ENCODE data around the gene NKRF. TPM values are rescaled to one million over a fixed set of nuclear protein-coding genes. Genes with fewer than 3 reads are reported as not detected.
A peak's percentile ranks its signal among the peaks of the same experiment; 100 is the strongest.

The NKRF gene
- total and polyA plus RNA-seq, 9 of the 15 experiments (the other 6 are each of a cell fraction or from before 2014, with no cell fraction given) = 8.9 to 31.9 (median 19.0) TPM

- no peak for FAIRE-seq
These were observed 35.8 kb downstream of the NKRF start for GRCh38 chrX:119570351-119570835.

DNA sequence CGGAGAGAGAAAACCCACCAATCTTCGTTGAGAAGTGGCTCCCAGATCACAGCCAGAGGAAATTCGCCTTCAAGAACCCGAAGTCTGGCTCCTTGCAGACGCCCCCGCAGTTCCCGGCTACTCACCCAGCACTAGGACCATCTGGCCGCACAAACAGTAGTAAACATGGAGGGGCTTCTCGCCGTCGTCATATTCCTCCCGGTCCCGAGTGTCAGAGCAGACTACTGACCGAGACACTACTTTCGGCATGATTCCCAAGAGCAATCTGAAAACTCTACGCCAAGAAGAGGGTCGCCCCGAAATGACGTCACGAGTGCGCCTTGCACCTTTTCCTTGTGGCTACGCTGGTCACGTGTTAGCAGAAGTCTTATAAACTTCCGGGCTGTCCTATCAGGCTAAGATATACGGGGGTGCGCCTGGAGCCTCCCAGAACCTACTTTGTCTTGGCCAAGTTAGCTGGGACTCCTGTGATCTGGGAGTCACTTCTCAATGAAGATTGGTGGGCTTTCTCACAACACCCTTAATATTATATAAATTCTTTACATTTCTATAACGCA lies 41.0 kb downstream of the NKRF start, which contains the start of gene STEEP1:
STEEP1 (minus strand) TSS at position 303 of the 557 bp plus-strand sequence; CDS start at position 249, 54 bp downstream.
- under 1% methylated on average over 26 of the region's 27 CpGs for WGBS (ENCODE audit: insufficient coverage, low coverage, missing lambda C conversion rate)
- TF ChIP-seq HCFC1 (IDR thresholded peaks at IDR 0.05; ENCODE audit: low read depth, low read length) = peak; percentile 78
- TF ChIP-seq ATF3 (IDR thresholded peaks at IDR 0.05) = peak; percentile 95
- no peak; the same call in 1 of the 2 replicates for TF ChIP-seq ATF3 (CRISPR knock-in tag; conservative IDR thresholded peaks at IDR 0.05)
- TF ChIP-seq, protein P1, sequence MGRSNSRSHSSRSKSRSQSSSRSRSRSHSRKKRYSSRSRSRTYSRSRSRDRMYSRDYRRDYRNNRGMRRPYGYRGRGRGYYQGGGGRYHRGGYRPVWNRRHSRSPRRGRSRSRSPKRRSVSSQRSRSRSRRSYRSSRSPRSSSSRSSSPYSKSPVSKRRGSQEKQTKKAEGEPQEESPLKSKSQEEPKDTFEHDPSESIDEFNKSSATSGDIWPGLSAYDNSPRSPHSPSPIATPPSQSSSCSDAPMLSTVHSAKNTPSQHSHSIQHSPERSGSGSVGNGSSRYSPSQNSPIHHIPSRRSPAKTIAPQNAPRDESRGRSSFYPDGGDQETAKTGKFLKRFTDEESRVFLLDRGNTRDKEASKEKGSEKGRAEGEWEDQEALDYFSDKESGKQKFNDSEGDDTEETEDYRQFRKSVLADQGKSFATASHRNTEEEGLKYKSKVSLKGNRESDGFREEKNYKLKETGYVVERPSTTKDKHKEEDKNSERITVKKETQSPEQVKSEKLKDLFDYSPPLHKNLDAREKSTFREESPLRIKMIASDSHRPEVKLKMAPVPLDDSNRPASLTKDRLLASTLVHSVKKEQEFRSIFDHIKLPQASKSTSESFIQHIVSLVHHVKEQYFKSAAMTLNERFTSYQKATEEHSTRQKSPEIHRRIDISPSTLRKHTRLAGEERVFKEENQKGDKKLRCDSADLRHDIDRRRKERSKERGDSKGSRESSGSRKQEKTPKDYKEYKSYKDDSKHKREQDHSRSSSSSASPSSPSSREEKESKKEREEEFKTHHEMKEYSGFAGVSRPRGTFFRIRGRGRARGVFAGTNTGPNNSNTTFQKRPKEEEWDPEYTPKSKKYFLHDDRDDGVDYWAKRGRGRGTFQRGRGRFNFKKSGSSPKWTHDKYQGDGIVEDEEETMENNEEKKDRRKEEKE (IDR thresholded peaks at IDR 0.05; ENCODE audit: borderline replicate concordance in 1 of 2, control insufficient read depth in 1 of 2, low read depth in 2 of 2, low read length in 1 of 2) = peak in 1 of 2 experiments; percentile 68; a peak in 1 of 4 replicates
- TF ChIP-seq RNF2 (IDR thresholded peaks at IDR 0.05) = peak; percentile 65
- TF ChIP-seq IFI16 (CRISPR knock-in tag; IDR thresholded peaks at IDR 0.05) = no peak
- TF ChIP-seq KDM4B (IDR thresholded peaks at IDR 0.05; ENCODE audit: borderline replicate concordance in 2 of 2, low read depth in 1 of 2) = 0 out of 4 replicates have a peak, but pooled peaks of 1 of the 2 experiments have one; percentile 24
- TF ChIP-seq ILK (tag; IDR thresholded peaks at IDR 0.05; ENCODE audit: borderline replicate concordance, low read depth) = no peak
- TF ChIP-seq POLR2AphosphoS5 (IDR thresholded peaks at IDR 0.05; ENCODE audit: control insufficient read depth, insufficient read depth, low read depth, low read length) = peak; percentile 81

More at GRCh38 chrX:119570351-119570835, 35.8 kb downstream of the NKRF start:
- no TSS peak for BruUV-seq (replicated peaks)
- H3K4me1 ChIP-seq (replicated peaks in 1 of 2; ENCODE audit: control insufficient read depth in 2 of 2, insufficient read depth in 2 of 2, low read length in 2 of 2) = peaks cover 6 to 8% of the 10 kb centered on the region in 2 experiments; a peak in 4 of 5 replicates
- no peak for ATAC-seq
- CTCF ChIA-PET (ENCODE audit: low intra/inter-chr PET ratio) = no interaction called here
- no peak overlapping the region for H3K9ac ChIP-seq (ENCODE audit: insufficient read depth in 1 of 2, low read depth in 2 of 2, low read length in 2 of 2)
- in situ Hi-C loops (cut with MboI) (no loop called here), intact Hi-C loops (cut with micrococcal nuclease) (no loop called here)
- DNase-seq (ENCODE audit: extremely low read depth in 1 of 4, low spot score in 3 of 4) = no peak
- no peak overlapping the region for H3K4me2 ChIP-seq (ENCODE audit: insufficient read depth, low read length)
- H3K27me3 ChIP-seq (ENCODE audit: control insufficient read depth in 2 of 2, insufficient read depth in 2 of 2, low read length in 2 of 2) = no peaks in the 10 kb centered on the region
- H3K9me3 ChIP-seq (replicated peaks; ENCODE audit: control insufficient read depth, insufficient read depth, low read depth, low read length) = no peaks in the 10 kb centered on the region
- H4K20me1 ChIP-seq (replicated peaks; ENCODE audit: control insufficient read depth, insufficient read depth, low read length) = no peaks in the 10 kb centered on the region
- H3K27ac ChIP-seq (ENCODE audit: extremely low read depth, low read depth, low read length) = no peak overlapping the region
- TF ChIP-seq RFX1 (IDR thresholded peaks at IDR 0.05) = peak; percentile 13; the same call in 1 of the 2 replicates
- no peak for TF ChIP-seq ZBTB7A (IDR thresholded peaks at IDR 0.05; ENCODE audit: borderline replicate concordance, control insufficient read depth, low read depth, low read length)
- POLR2A ChIA-PET = no interaction called here
- WGBS (ENCODE audit: insufficient coverage, low coverage, missing lambda C conversion rate) = 70% methylated on average over 6 of the region's 6 CpGs
- no peaks in the 10 kb centered on the region for H3K36me3 ChIP-seq (ENCODE audit: control insufficient read depth, insufficient read depth, low read length)
- H3K79me2 ChIP-seq (ENCODE audit: control insufficient read depth, insufficient read depth, low read length) = peaks cover 8% of the 10 kb centered on the region
- no peaks in the 10 kb centered on the region for H3K9me1 ChIP-seq (ENCODE audit: control insufficient read depth, insufficient read depth, low read length)
- no peak overlapping the region for H3K4me3 ChIP-seq
- 0 out of 2 replicates have a peak overlapping the region, but pooled peaks have one; percentile 4 for H2AFZ ChIP-seq (ENCODE audit: low read depth, low read length)

More for the DNA sequence above, 41.0 kb downstream of the NKRF start, which contains the start of gene STEEP1:
- H3K9ac ChIP-seq (ENCODE audit: insufficient read depth in 1 of 2, low read depth in 2 of 2, low read length in 2 of 2) = peak within 1 kb of the TSS; percentile 91 to 92
- DNase-seq (ENCODE audit: extremely low read depth in 1 of 4, low spot score in 3 of 4) = peak; percentile 86 to 96 (median 89)
- FAIRE-seq = peak; percentile 100
- no peaks in the 10 kb centered on the region for H4K20me1 ChIP-seq (replicated peaks; ENCODE audit: control insufficient read depth, insufficient read depth, low read length)
- POLR2A ChIA-PET = interaction anchor here (0.6 to 1.0 kb wide), 3 partner anchors 9 to 45 kb away, joined by 3 to 7 read pairs (median 3); partner anchors contain the start of gene UBE2A
- CTCF ChIA-PET (ENCODE audit: low intra/inter-chr PET ratio) = no interaction called here
- H3K79me2 ChIP-seq (ENCODE audit: control insufficient read depth, insufficient read depth, low read length) = peaks cover 14% of the 10 kb centered on the region
- no TSS peak for BruUV-seq (replicated peaks)
- in situ Hi-C loops (cut with MboI) = no loop called here
- H3K9me3 ChIP-seq (replicated peaks; ENCODE audit: control insufficient read depth, insufficient read depth, low read depth, low read length) = no peaks in the 10 kb centered on the region
- H3K4me3 ChIP-seq = peak within 1 kb of the TSS; percentile 90
- peaks cover 0 to 3% of the 10 kb centered on the region in 2 experiments; a peak in 2 of 5 replicates for H3K4me1 ChIP-seq (replicated peaks in 1 of 2; ENCODE audit: control insufficient read depth in 2 of 2, insufficient read depth in 2 of 2, low read length in 2 of 2)
- ATAC-seq = peak; percentile 100
- peak within 1 kb of the TSS; percentile 89 for H2AFZ ChIP-seq (ENCODE audit: low read depth, low read length)
- peaks cover 6% of the 10 kb centered on the region; the same call in 1 of the 3 replicates for H3K36me3 ChIP-seq (ENCODE audit: control insufficient read depth, insufficient read depth, low read length)
- H3K9me1 ChIP-seq (ENCODE audit: control insufficient read depth, insufficient read depth, low read length) = no peaks in the 10 kb centered on the region
- intact Hi-C loops (cut with micrococcal nuclease) = no loop called here
- H3K27me3 ChIP-seq (ENCODE audit: control insufficient read depth in 2 of 2, insufficient read depth in 2 of 2, low read length in 2 of 2) = no peaks in the 10 kb centered on the region
- peak within 1 kb of the TSS; percentile 88 for H3K4me2 ChIP-seq (ENCODE audit: insufficient read depth, low read length)
- H3K27ac ChIP-seq (ENCODE audit: extremely low read depth, low read depth, low read length) = peak within 1 kb of the TSS; percentile 70
